WTC11 (cell line): ENCODE measurements around the gene NDUFS7. TPM values are rescaled to one million over a fixed set of nuclear protein-coding genes. Genes with fewer than 3 reads are reported as not detected.

Experiments
- EMX1 ChIP-seq: fragments of 250-450 bp; sonication (Bioruptor Pico); IDR thresholded peaks from 2 replicates; pipeline ENCODE4 v1.8.0; 2021; ENCODE audit warnings: mild to moderate bottlenecking
- ETV6 ChIP-seq: sonication (generic); formaldehyde crosslinking; IDR thresholded peaks from 2 replicates; pipeline ENCODE4 v1.8.1; 2022; ENCODE audit warnings: mild to moderate bottlenecking, missing genetic modification reagents
- FOXJ3 ChIP-seq: sonication (generic); formaldehyde crosslinking; IDR thresholded peaks from 2 replicates; pipeline ENCODE4 v1.9.0; 2021; ENCODE audit warnings: missing genetic modification reagents, mild to moderate bottlenecking, borderline replicate concordance
- FOXK1 ChIP-seq: sonication (generic); formaldehyde crosslinking; IDR thresholded peaks from 2 replicates; pipeline ENCODE4 v1.8.0; 2022; ENCODE audit warnings: mild to moderate bottlenecking, moderate library complexity, missing genetic modification reagents
- NR3C1 ChIP-seq: sonication (generic); formaldehyde crosslinking; conservative IDR thresholded peaks from 2 replicates; pipeline ENCODE4 v1.8.1; 2023; ENCODE audit warnings: low read depth, mild to moderate bottlenecking, missing genetic modification reagents
- ZNF219 ChIP-seq: sonication (generic); formaldehyde crosslinking; IDR thresholded peaks from 2 replicates; pipeline ENCODE4 v1.8.0; 2023; ENCODE audit warnings: missing genetic modification reagents, mild to moderate bottlenecking, borderline replicate concordance
- ZNF416 ChIP-seq: fragments of 250-450 bp; sonication (Bioruptor Pico); IDR thresholded peaks from 2 replicates; pipeline ENCODE4 v1.9.0; 2021; ENCODE audit warnings: mild to moderate bottlenecking, inconsistent platforms
- total RNA-seq: library from RNA; stranded (reverse); gene quantifications from 3 replicates; pipeline ENCODE4 v1.2.3, GENCODE V29; 2021
- TF ChIP-seq, protein P1 (sequence below): sonication (generic); formaldehyde crosslinking; IDR thresholded peaks from 2 replicates; pipeline ENCODE4 v1.8.1; 2022; ENCODE audit warnings: low read depth, missing genetic modification reagents, borderline replicate concordance
- TF ChIP-seq, protein P2 (sequence below): sonication (generic); formaldehyde crosslinking; conservative IDR thresholded peaks from 2 replicates; pipeline ENCODE4 v1.8.1; 2023; ENCODE audit warnings: mild to moderate bottlenecking, low read depth, missing genetic modification reagents, moderate library complexity
- TF ChIP-seq, protein P3 (sequence below): sonication (generic); formaldehyde crosslinking; IDR thresholded peaks from 2 replicates; pipeline ENCODE4 v1.8.1; 2022; ENCODE audit warnings: low read depth, mild to moderate bottlenecking, moderate library complexity, missing genetic modification reagents, borderline replicate concordance
- TF ChIP-seq, protein P4 (sequence below): sonication (generic); formaldehyde crosslinking; IDR thresholded peaks from 2 replicates; pipeline ENCODE4 v1.8.0; 2022; ENCODE audit warnings: mild to moderate bottlenecking, missing genetic modification reagents
- TF ChIP-seq, protein P5 (sequence below): sonication (generic); formaldehyde crosslinking; IDR thresholded peaks from 2 replicates; pipeline ENCODE4 v1.8.0; 2022; ENCODE audit warnings: mild to moderate bottlenecking, missing genetic modification reagents
- TF ChIP-seq, protein P6 (sequence below): sonication (generic); formaldehyde crosslinking; IDR thresholded peaks from 2 replicates; pipeline ENCODE4 v1.8.1; 2023; ENCODE audit warnings: mild to moderate bottlenecking, missing genetic modification reagents
- TF ChIP-seq, protein P7 (sequence below): sonication (generic); formaldehyde crosslinking; IDR thresholded peaks from 2 replicates; pipeline ENCODE4 v1.8.0; 2023; ENCODE audit warnings: mild to moderate bottlenecking, missing genetic modification reagents
- TF ChIP-seq, protein P8 (sequence below): fragments of 250-450 bp; sonication (Bioruptor Pico); conservative IDR thresholded peaks from 2 replicates; pipeline ENCODE4 v1.9.0; 2021; ENCODE audit warnings: mild to moderate bottlenecking
- TF ChIP-seq, protein P9 (sequence below): fragments of 250-450 bp; sonication (Bioruptor Pico); IDR thresholded peaks from 2 replicates; pipeline ENCODE4 v1.9.0; 2021; ENCODE audit warnings: mild to moderate bottlenecking

NDUFS7 gene
- total RNA-seq, 1 experiment from 2014 or later: 136 TPM

DNA sequence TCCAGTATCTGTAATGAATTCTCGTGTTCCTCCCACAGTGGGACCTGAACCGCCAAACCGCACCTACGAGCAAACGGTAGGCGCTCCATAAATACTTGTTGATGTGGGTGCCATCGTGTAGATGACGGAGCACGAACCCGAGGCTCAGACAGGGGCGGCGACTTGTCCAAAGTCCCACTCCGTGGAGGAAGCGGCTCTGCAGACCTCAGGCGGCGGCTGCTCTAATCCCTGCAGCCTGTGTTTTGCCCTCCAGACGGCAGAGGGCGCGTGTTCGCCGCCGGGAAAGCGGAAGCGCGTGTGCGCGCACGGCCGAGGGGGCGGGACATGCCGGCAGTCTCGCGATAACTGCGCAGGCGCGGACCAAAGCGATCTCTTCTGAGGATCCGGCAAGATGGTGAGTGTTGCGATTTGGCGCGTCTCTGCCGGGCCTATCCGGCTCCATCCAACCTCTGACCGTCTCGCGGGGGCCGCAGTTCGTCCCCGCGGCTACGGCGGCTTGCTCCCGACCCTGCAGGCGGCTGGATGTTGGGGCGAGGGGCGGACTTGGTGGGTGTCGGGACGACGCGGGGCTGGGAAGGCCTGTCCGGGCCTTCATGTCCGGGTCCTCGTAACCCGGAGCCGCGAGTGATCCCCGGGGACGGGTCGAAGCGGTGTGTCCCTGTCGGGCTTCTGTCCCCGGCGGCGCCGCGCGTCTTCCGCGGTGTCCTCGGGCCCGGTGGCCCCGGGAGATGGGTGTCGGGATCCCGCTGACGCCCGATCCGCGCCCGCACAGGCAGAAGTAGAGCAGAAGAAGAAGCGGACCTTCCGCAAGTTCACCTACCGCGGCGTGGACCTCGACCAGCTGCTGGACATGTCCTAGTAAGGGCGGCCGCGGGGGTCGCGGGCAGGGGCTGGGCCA lies 54.6 kb downstream of the NDUFS7 start, which contains the start of gene RPS15 (continued):
- TF ChIP-seq, protein P1, sequence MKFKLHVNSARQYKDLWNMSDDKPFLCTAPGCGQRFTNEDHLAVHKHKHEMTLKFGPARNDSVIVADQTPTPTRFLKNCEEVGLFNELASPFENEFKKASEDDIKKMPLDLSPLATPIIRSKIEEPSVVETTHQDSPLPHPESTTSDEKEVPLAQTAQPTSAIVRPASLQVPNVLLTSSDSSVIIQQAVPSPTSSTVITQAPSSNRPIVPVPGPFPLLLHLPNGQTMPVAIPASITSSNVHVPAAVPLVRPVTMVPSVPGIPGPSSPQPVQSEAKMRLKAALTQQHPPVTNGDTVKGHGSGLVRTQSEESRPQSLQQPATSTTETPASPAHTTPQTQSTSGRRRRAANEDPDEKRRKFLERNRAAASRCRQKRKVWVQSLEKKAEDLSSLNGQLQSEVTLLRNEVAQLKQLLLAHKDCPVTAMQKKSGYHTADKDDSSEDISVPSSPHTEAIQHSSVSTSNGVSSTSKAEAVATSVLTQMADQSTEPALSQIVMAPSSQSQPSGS (CRISPR knock-in tag): no peak; the same call in 1 of the 2 replicates
- peak; percentile 97 for TF ChIP-seq ETV6 (CRISPR knock-in tag)
- TF ChIP-seq FOXJ3 (CRISPR knock-in tag): no peak
- TF ChIP-seq, protein P2, sequence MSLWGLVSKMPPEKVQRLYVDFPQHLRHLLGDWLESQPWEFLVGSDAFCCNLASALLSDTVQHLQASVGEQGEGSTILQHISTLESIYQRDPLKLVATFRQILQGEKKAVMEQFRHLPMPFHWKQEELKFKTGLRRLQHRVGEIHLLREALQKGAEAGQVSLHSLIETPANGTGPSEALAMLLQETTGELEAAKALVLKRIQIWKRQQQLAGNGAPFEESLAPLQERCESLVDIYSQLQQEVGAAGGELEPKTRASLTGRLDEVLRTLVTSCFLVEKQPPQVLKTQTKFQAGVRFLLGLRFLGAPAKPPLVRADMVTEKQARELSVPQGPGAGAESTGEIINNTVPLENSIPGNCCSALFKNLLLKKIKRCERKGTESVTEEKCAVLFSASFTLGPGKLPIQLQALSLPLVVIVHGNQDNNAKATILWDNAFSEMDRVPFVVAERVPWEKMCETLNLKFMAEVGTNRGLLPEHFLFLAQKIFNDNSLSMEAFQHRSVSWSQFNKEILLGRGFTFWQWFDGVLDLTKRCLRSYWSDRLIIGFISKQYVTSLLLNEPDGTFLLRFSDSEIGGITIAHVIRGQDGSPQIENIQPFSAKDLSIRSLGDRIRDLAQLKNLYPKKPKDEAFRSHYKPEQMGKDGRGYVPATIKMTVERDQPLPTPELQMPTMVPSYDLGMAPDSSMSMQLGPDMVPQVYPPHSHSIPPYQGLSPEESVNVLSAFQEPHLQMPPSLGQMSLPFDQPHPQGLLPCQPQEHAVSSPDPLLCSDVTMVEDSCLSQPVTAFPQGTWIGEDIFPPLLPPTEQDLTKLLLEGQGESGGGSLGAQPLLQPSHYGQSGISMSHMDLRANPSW: no peak
- TF ChIP-seq, protein P3, sequence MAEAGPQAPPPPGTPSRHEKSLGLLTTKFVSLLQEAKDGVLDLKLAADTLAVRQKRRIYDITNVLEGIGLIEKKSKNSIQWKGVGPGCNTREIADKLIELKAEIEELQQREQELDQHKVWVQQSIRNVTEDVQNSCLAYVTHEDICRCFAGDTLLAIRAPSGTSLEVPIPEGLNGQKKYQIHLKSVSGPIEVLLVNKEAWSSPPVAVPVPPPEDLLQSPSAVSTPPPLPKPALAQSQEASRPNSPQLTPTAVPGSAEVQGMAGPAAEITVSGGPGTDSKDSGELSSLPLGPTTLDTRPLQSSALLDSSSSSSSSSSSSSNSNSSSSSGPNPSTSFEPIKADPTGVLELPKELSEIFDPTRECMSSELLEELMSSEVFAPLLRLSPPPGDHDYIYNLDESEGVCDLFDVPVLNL (CRISPR knock-in tag): no peak
- TF ChIP-seq, protein P4, sequence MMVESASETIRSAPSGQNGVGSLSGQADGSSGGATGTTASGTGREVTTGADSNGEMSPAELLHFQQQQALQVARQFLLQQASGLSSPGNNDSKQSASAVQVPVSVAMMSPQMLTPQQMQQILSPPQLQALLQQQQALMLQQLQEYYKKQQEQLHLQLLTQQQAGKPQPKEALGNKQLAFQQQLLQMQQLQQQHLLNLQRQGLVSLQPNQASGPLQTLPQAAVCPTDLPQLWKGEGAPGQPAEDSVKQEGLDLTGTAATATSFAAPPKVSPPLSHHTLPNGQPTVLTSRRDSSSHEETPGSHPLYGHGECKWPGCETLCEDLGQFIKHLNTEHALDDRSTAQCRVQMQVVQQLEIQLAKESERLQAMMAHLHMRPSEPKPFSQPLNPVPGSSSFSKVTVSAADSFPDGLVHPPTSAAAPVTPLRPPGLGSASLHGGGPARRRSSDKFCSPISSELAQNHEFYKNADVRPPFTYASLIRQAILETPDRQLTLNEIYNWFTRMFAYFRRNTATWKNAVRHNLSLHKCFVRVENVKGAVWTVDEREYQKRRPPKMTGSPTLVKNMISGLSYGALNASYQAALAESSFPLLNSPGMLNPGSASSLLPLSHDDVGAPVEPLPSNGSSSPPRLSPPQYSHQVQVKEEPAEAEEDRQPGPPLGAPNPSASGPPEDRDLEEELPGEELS (CRISPR knock-in tag): peak; percentile 89
- TF ChIP-seq, protein P5, sequence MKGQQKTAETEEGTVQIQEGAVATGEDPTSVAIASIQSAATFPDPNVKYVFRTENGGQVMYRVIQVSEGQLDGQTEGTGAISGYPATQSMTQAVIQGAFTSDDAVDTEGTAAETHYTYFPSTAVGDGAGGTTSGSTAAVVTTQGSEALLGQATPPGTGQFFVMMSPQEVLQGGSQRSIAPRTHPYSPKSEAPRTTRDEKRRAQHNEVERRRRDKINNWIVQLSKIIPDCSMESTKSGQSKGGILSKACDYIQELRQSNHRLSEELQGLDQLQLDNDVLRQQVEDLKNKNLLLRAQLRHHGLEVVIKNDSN (CRISPR knock-in tag): peak; percentile 78
- no peak for TF ChIP-seq NR3C1 (CRISPR knock-in tag)
- TF ChIP-seq, protein P6, sequence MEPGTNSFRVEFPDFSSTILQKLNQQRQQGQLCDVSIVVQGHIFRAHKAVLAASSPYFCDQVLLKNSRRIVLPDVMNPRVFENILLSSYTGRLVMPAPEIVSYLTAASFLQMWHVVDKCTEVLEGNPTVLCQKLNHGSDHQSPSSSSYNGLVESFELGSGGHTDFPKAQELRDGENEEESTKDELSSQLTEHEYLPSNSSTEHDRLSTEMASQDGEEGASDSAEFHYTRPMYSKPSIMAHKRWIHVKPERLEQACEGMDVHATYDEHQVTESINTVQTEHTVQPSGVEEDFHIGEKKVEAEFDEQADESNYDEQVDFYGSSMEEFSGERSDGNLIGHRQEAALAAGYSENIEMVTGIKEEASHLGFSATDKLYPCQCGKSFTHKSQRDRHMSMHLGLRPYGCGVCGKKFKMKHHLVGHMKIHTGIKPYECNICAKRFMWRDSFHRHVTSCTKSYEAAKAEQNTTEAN (CRISPR knock-in tag): peak; percentile 76
- TF ChIP-seq, protein P7, sequence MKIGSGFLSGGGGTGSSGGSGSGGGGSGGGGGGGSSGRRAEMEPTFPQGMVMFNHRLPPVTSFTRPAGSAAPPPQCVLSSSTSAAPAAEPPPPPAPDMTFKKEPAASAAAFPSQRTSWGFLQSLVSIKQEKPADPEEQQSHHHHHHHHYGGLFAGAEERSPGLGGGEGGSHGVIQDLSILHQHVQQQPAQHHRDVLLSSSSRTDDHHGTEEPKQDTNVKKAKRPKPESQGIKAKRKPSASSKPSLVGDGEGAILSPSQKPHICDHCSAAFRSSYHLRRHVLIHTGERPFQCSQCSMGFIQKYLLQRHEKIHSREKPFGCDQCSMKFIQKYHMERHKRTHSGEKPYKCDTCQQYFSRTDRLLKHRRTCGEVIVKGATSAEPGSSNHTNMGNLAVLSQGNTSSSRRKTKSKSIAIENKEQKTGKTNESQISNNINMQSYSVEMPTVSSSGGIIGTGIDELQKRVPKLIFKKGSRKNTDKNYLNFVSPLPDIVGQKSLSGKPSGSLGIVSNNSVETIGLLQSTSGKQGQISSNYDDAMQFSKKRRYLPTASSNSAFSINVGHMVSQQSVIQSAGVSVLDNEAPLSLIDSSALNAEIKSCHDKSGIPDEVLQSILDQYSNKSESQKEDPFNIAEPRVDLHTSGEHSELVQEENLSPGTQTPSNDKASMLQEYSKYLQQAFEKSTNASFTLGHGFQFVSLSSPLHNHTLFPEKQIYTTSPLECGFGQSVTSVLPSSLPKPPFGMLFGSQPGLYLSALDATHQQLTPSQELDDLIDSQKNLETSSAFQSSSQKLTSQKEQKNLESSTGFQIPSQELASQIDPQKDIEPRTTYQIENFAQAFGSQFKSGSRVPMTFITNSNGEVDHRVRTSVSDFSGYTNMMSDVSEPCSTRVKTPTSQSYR: peak; percentile 74; the same call in 1 of the 2 replicates
- TF ChIP-seq ZNF416 (CRISPR knock-in tag): no peak; the same call in 1 of the 2 replicates
- TF ChIP-seq, protein P8, sequence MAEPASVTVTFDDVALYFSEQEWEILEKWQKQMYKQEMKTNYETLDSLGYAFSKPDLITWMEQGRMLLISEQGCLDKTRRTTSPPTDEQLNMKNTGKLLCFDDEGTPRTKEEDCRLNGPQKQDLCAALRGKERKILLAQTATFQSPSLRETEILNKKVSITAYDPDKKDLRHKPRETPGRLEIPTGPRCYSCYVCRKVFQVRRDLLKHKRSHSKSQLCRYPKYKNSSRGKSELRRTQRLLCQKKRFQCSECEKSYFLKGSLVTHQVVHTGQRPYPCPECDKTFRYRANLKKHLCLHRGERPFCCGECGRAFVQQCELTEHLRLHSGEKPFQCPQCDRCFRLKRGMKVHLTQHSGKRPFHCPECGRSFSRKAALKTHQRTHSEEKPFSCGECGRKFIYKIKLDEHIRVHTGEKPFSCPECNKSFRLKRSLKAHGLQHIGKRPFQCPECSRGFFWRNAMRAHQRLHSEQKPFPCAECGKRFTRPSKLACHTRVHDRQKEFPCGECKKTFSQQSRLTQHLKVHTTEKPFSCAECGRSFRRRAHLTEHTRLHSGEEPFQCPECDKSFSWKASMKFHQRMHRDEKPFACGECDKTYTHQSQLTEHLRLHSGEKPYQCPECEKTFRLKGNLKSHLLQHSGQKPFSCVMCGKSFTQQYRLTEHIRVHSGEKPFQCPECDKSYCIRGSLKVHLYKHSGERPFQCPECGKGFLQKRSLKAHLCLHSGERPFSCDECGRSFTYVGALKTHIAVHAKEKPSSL (CRISPR knock-in tag): no peak
- peak; percentile 80; the same call in 1 of the 2 replicates for TF ChIP-seq EMX1 (CRISPR knock-in tag)
- no peak for TF ChIP-seq ZNF219 (CRISPR knock-in tag)
- TF ChIP-seq, protein P9, sequence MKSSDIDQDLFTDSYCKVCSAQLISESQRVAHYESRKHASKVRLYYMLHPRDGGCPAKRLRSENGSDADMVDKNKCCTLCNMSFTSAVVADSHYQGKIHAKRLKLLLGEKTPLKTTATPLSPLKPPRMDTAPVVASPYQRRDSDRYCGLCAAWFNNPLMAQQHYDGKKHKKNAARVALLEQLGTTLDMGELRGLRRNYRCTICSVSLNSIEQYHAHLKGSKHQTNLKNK (CRISPR knock-in tag): no peak; the same call in 1 of the 2 replicates
- peak; percentile 88 for TF ChIP-seq FOXK1 (CRISPR knock-in tag)
